GM12865 (cell line): ENCODE measurements around the gene MBD3.

Experiments
- DNase-seq: peaks from one replicate; pipeline ENCODE4 v3.0.0; 2010; ENCODE audit warnings: low read depth
- H3K4me3 ChIP-seq: 2 replicates; pipeline ENCODE4 v1.5.1; 2011; ENCODE audit warnings: mild to moderate bottlenecking, low read depth, low read length, control low read depth
- CTCF ChIP-seq: IDR thresholded peaks from 2 replicates; pipeline ENCODE4 v1.5.1; 2011; ENCODE audit warnings: low read length, control low read depth, low read depth, inconsistent platforms; ENCODE audit not compliant: insufficient read depth; ENCODE audit errors: missing control alignments

The MBD3 gene

DNA sequence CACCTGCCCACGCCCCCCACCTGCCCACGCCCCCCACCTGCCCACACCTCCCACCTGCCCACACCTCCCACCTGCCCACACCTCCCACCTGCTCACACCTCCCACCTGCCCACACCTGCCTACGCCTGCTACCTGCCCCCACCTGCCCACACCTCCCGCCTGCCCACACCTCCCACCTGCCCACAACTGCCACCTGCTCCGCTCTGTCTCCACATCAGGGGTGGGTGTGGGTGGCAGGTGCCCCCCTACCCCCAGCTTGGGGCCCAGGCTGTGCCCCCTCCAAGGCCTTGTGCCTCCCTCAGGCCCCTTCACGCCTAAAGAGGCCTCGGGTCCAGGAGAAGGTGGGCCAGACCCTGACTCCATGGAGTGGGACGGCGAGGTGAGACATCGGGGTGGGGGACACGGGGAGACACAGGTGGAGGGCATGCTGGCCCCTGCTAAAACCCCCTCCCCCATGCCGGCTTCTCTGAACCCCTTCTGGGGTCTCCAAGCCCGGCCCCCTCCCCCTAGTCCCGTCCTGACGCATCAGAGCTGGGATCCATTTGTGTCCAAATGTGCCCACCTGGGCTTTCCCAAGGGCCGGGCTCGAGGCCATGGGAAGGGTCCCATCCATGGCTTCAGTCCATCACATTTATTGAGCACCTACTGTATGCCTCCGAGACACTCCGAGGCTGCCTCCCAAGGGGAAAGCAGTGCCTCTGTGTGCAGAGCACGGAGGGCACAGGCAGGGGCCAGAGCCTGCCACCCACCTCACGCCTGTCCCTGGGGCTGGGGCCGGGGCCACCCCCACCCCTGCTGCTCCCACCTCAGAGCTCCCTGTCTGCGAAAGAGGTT is 63.9 kb downstream of the MBD3 start:
- DNase-seq = no peak
- no peak for TF ChIP-seq CTCF
- H3K4me3 ChIP-seq = no peak overlapping the region

- no peak for TF ChIP-seq CTCF
- H3K4me3 ChIP-seq = no peak overlapping the region
- DNase-seq = no peak
These were observed 64.9 kb downstream of the MBD3 start for GRCh38 chr19:1527650-1528309.

DNA sequence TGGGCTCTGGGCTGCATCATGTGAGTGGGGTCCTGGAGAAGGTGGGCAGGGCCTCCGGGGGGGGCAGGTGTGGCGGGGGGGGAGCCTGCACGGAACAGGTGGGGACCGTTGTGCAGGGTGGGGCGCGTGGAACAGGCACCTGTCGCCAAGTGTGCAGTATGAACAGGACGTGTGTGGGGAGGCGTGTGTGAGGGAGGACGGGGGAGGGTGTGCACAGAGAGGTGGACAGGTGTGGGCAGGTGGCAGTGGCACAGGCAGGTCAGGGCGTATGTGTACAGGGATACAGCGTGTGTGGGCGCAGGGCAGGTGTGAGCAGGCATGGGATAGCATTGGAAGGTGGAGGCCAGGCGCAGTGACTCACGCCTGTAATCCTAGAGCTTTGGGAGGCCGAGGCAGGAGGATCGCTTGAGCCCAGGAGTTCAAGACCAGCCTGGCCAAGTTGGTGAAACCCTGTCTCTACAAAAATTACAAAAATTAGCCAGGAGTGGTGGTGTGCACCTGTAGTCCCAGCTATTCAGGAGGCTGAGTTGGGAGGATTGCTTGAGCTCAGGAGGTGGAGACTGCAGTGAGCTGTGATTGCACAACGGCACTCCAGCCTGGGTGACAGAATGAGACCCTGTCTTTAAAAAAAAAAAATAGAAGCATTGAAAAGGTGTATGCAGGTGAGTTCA is 65.6 kb downstream of the MBD3 start:
- no peak for TF ChIP-seq CTCF
- H3K4me3 ChIP-seq = no peak overlapping the region
- no peak for DNase-seq

- DNase-seq = no peak
- no peak overlapping the region for H3K4me3 ChIP-seq
- TF ChIP-seq CTCF = no peak
These were observed 66.4 kb downstream of the MBD3 start for GRCh38 chr19:1526066-1526778.

GRCh38 chr19:1525343-1525742 is 67.3 kb downstream of the MBD3 start:
- no peak for TF ChIP-seq CTCF
- no peak for DNase-seq
- H3K4me3 ChIP-seq = no peak overlapping the region

GRCh38 chr19:1524972-1525325 is 67.7 kb downstream of the MBD3 start:
- H3K4me3 ChIP-seq = no peak overlapping the region
- DNase-seq = no peak
- no peak for TF ChIP-seq CTCF
